HEK293 (cell line): ENCODE data around the gene VPS26B.
A peak's percentile ranks its signal among the peaks of the same experiment; 100 is the strongest.

ENCODE experiments used
- CTCF ChIA-PET: fragments of 350-600 bp; formaldehyde crosslinking; extraction: SDS; loops from one replicate; lab custom pipeline; 2021; ENCODE audit warnings: antibody characterized with exemption; lab: Yijun Ruan, JAX
- POLR2A ChIA-PET: fragments of 300-600 bp; formaldehyde crosslinking; extraction: SDS; loops from one replicate; lab custom pipeline; 2020; ENCODE audit warnings: antibody characterized with exemption, inconsistent platforms; lab: Yijun Ruan, JAX
- H3K27ac ChIP-seq: fragments of 200-500 bp; sonication (Bioruptor generic); 2 replicates; pipeline ENCODE4 v1.5.1; 2014; ENCODE audit warnings: low read depth, low read length, control low read depth, inconsistent platforms; ENCODE audit errors: extremely low read depth
- H3K36me3 ChIP-seq, 2 experiments: fragments of 200-500 bp in 1 of 2; sonication (Bioruptor generic) in 1 of 2; 1 replicate in 1 of 2; 2 replicates in 1 of 2; pipeline ENCODE4 v1.5.1; 2014 to 2017; ENCODE audit warnings: inconsistent platforms in 2 of 2, low read length in 2 of 2; ENCODE audit not compliant: control insufficient read depth in 2 of 2, insufficient read depth in 1 of 2
- H3K4me1 ChIP-seq: fragments of 200-500 bp; sonication (Bioruptor generic); 2 replicates; pipeline ENCODE4 v1.5.1; 2014; ENCODE audit warnings: mild to moderate bottlenecking, low read length, inconsistent platforms; ENCODE audit not compliant: control insufficient read depth, insufficient read depth
- H3K4me3 ChIP-seq: 2 replicates; pipeline ENCODE4 v1.5.1; 2011; ENCODE audit warnings: low read depth, mild to moderate bottlenecking, control low read depth, low read length, moderate library complexity
- H3K9me3 ChIP-seq: fragments of 200-500 bp; sonication (Bioruptor generic); 2 replicates; pipeline ENCODE4 v1.5.1; 2014; ENCODE audit warnings: low read depth, low read length, inconsistent platforms; ENCODE audit not compliant: control insufficient read depth, insufficient read depth
- CTCF ChIP-seq: fragments of 450-650 bp; formaldehyde crosslinking; IDR thresholded peaks from 2 replicates; pipeline ENCODE4 v1.5.1; 2016; ENCODE audit warnings: missing biosample characterization, missing genetic modification characterization
- GLI4 ChIP-seq: fragments of 450-650 bp; formaldehyde crosslinking; IDR thresholded peaks from 2 replicates; pipeline ENCODE4 v1.5.1; 2016; ENCODE audit warnings: missing biosample characterization, missing genetic modification characterization
- HOXC10 ChIP-seq: sonication (generic); formaldehyde crosslinking; IDR thresholded peaks from 2 replicates; pipeline ENCODE4 v1.8.1; 2023; ENCODE audit warnings: mild to moderate bottlenecking, missing genetic modification reagents
- KLF16 ChIP-seq: fragments of 450-650 bp; formaldehyde crosslinking; IDR thresholded peaks from 2 replicates; pipeline ENCODE4 v1.5.1; 2017; ENCODE audit warnings: missing biosample characterization, missing genetic modification characterization
- OSR2 ChIP-seq: fragments of 450-650 bp; formaldehyde crosslinking; IDR thresholded peaks from 2 replicates; pipeline ENCODE4 v1.5.1; 2016; ENCODE audit warnings: missing biosample characterization, missing genetic modification characterization
- PRDM10 ChIP-seq: fragments of 450-650 bp; formaldehyde crosslinking; IDR thresholded peaks from 2 replicates; pipeline ENCODE4 v1.5.1; 2016; ENCODE audit warnings: missing biosample characterization, missing genetic modification characterization
- TCF7L2 ChIP-seq: IDR thresholded peaks from 2 replicates; pipeline ENCODE4 v1.6.1; 2011; ENCODE audit warnings: low read depth, mild to moderate bottlenecking, inconsistent platforms, low read length, moderate library complexity, borderline replicate concordance
- ZBTB11 ChIP-seq: fragments of 450-650 bp; formaldehyde crosslinking; conservative IDR thresholded peaks from 2 replicates; pipeline ENCODE4 v1.5.1; 2016; ENCODE audit warnings: low read depth, missing biosample characterization, missing genetic modification characterization
- ZNF112 ChIP-seq: fragments of 450-650 bp; formaldehyde crosslinking; IDR thresholded peaks from 2 replicates; pipeline ENCODE4 v1.5.0; 2017; ENCODE audit warnings: missing biosample characterization, missing genetic modification characterization
- ZNF175 ChIP-seq: fragments of 450-650 bp; formaldehyde crosslinking; IDR thresholded peaks from 2 replicates; pipeline ENCODE4 v1.5.1; 2016; ENCODE audit warnings: missing biosample characterization, missing genetic modification characterization
- ZNF2 ChIP-seq: fragments of 450-650 bp; formaldehyde crosslinking; IDR thresholded peaks from 2 replicates; pipeline ENCODE4 v1.5.1; 2016; ENCODE audit warnings: missing biosample characterization, missing genetic modification characterization
- ZNF202 ChIP-seq: fragments of 450-650 bp; formaldehyde crosslinking; IDR thresholded peaks from 2 replicates; pipeline ENCODE4 v1.5.1; 2016; ENCODE audit warnings: missing biosample characterization, missing genetic modification characterization, borderline replicate concordance
- ZNF248 ChIP-seq: fragments of 450-650 bp; formaldehyde crosslinking; IDR thresholded peaks from 2 replicates; pipeline ENCODE4 v1.5.1; 2017; ENCODE audit warnings: missing biosample characterization, missing genetic modification characterization
- ZNF366 ChIP-seq: fragments of 450-650 bp; formaldehyde crosslinking; conservative IDR thresholded peaks from 2 replicates; pipeline ENCODE4 v1.5.1; 2016; ENCODE audit warnings: missing biosample characterization, missing genetic modification characterization
- ZNF555 ChIP-seq: fragments of 450-650 bp; formaldehyde crosslinking; conservative IDR thresholded peaks from 2 replicates; pipeline ENCODE4 v1.5.1; 2017; ENCODE audit warnings: missing biosample characterization, mild to moderate bottlenecking, missing genetic modification characterization, inconsistent platforms
- ZNF561 ChIP-seq: fragments of 450-650 bp; IDR thresholded peaks from 2 replicates; pipeline ENCODE4 v1.5.1; 2018; ENCODE audit warnings: missing biosample characterization, missing genetic modification characterization, borderline replicate concordance
- ZNF571 ChIP-seq: fragments of 450-650 bp; formaldehyde crosslinking; IDR thresholded peaks from 2 replicates; pipeline ENCODE4 v1.5.0; 2017; ENCODE audit warnings: missing biosample characterization, missing genetic modification characterization
- ZNF654 ChIP-seq: fragments of 450-650 bp; formaldehyde crosslinking; IDR thresholded peaks from 2 replicates; pipeline ENCODE4 v1.5.1; 2016; ENCODE audit warnings: low read depth, missing biosample characterization, missing genetic modification characterization
- ZSCAN30 ChIP-seq: fragments of 450-650 bp; IDR thresholded peaks from 2 replicates; pipeline ENCODE4 v1.5.1; 2018; ENCODE audit warnings: missing biosample characterization, mild to moderate bottlenecking, missing genetic modification characterization, moderate library complexity
- TF ChIP-seq, protein P1 (sequence below): fragments of 450-650 bp; formaldehyde crosslinking; IDR thresholded peaks from 2 replicates; pipeline ENCODE4 v1.5.1; 2016; ENCODE audit warnings: missing biosample characterization, missing genetic modification characterization

Gene VPS26B

DNA sequence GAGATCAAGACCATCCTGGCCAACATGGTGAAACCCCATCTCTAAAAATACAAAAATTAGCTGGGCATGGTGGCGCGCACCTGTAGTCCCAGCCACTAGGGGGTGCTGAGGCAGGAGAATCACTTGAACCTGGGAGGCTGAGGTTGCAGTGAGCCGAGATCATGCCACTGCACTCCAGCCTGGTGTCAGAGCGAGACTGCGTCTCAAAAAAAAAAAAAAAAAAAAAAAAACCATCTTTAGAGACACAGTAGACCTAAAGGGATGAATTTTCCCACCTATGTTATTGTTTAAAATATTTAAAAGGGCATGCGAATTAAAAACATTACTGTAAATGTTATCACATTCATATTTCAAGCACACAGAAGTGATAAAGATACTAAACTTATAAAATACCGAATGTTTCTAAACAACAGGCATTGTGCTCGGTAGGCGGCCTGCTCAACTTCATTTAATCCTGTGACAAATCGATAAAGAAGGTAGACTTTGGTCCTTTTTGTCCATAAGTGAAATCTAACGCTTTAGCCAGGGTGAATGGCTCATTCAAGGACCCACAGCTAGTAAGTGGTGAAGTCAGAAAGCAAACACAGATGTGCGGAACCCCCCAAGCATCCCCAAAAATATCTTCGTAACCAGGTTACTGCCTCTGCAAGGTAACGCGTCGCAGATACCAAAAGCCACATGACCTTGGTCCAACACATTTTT lies 16.8 kb upstream of the VPS26B start:
- no peak overlapping the region for H3K4me3 ChIP-seq
- ChIA-PET POLR2A (no interaction called here), CTCF (interaction anchor here (0.7 to 2.5 kb wide), 10 partner anchors 9 to 260 kb away, joined by 3 to 12 read pairs (median 4); no protein-coding TSS in a partner anchor)
- H3K27ac ChIP-seq = no peak overlapping the region
- TF ChIP-seq OSR2 (no peak), ZNF571 (tag by site-specific recombination) (no peak), ZNF112 (tag by site-specific recombination) (no peak), ZNF248 (tag by site-specific recombination) (no peak), HOXC10 (CRISPR knock-in tag) (no peak), TCF7L2 (no peak), ZNF175 (tag by site-specific recombination) (no peak), ZNF202 (tag by site-specific recombination) (no peak), CTCF (peak; percentile 44; the same call in 1 of the 2 replicates), ZNF561 (tag by site-specific recombination) (no peak), ZNF555 (no peak), ZNF654 (tag by site-specific recombination) (peak; percentile 19; the same call in 1 of the 2 replicates), ZNF366 (no peak), GLI4 (tag by site-specific recombination) (no peak), ZBTB11 (tag by site-specific recombination) (no peak), ZNF2 (tag by site-specific recombination) (peak; percentile 79), PRDM10 (tag by site-specific recombination) (no peak), KLF16 (tag by site-specific recombination) (no peak), ZSCAN30 (no peak)
- TF ChIP-seq, protein P1, sequence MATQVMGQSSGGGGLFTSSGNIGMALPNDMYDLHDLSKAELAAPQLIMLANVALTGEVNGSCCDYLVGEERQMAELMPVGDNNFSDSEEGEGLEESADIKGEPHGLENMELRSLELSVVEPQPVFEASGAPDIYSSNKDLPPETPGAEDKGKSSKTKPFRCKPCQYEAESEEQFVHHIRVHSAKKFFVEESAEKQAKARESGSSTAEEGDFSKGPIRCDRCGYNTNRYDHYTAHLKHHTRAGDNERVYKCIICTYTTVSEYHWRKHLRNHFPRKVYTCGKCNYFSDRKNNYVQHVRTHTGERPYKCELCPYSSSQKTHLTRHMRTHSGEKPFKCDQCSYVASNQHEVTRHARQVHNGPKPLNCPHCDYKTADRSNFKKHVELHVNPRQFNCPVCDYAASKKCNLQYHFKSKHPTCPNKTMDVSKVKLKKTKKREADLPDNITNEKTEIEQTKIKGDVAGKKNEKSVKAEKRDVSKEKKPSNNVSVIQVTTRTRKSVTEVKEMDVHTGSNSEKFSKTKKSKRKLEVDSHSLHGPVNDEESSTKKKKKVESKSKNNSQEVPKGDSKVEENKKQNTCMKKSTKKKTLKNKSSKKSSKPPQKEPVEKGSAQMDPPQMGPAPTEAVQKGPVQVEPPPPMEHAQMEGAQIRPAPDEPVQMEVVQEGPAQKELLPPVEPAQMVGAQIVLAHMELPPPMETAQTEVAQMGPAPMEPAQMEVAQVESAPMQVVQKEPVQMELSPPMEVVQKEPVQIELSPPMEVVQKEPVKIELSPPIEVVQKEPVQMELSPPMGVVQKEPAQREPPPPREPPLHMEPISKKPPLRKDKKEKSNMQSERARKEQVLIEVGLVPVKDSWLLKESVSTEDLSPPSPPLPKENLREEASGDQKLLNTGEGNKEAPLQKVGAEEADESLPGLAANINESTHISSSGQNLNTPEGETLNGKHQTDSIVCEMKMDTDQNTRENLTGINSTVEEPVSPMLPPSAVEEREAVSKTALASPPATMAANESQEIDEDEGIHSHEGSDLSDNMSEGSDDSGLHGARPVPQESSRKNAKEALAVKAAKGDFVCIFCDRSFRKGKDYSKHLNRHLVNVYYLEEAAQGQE (tag by site-specific recombination) = no peak
- H3K4me1 ChIP-seq = no peaks in the 10 kb centered on the region
- H3K9me3 ChIP-seq = no peaks in the 10 kb centered on the region
- peaks cover 33 to 93% of the 10 kb centered on the region in 2 experiments for H3K36me3 ChIP-seq
